ENCODE results near the gene PRKAG2.

GRCh38 chr7:151730591-151730990, 146.3 kb downstream of the PRKAG2 start:
- no peak for TF ChIP-seq CTCF (IDR thresholded peaks at IDR 0.05)
- TF ChIP-seq POLR2A (IDR thresholded peaks at IDR 0.05) = no peak

Data from lower leg skin (tissue), 3 donors.